ENCODE data around the gene JUN.
A peak's percentile ranks its signal among the peaks of the same experiment; 100 is the strongest.
"Not testable (repeated sequence)": the region's sequence is repeated elsewhere in the genome, so short reads cannot be mapped to it uniquely, and the experiment has no call there.

JUN gene

GRCh38 chr1:58805716-58806571, 22.1 kb upstream of the JUN start:
- DNase-seq = no peak

DNA sequence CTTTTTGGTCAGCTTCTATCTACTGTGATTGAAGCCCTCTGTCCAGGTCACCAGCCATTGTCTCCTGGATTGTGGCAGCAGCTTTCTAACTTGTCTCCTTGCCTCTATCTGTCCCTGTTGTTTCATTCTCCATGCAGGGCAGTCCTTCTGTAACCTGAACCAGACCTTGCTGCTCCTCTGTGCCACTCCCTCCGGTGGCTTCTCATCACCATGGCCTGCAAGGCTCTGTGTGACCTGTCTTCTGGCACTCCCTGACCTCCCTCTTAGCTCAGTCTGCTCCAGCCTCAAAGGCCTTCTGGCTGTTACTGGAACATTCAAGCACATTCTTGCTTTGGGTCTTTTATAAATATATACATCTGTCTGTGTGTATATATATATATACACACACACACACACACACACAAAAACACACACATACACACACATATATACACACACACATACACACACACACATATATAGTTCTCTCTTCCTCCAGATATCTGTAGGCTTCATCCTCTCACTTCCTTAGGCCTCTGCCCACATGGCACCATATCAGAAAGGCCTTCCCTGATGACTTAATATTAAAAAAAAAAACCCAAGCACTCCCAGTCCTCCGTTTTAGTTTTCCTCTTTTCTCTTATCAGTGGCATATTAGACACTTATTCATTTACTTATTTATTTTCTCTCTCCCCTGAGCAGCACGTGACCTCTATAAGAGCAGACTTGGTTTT, 21.2 kb upstream of the JUN start:
- DNase-seq = no peak

DNA sequence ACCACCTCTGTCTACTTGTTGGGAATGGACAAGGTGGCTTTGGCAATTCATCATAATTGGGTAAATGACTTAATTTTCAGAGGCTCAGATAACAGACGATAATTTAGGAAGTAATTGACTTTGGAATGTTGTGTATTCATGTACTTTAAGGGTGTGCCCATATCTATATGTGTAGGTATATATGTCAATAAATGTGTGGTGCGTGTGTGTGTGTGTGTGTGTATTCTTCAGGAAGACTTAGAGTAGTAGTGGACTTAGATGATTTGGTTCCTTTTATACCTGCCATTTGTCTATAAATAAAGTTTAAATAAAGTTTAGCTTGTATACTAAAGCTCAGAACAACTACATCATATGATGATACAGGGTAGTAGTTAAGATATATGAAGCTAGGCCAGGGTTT, 20.0 kb upstream of the JUN start:
- DNase-seq = no peak

DNA sequence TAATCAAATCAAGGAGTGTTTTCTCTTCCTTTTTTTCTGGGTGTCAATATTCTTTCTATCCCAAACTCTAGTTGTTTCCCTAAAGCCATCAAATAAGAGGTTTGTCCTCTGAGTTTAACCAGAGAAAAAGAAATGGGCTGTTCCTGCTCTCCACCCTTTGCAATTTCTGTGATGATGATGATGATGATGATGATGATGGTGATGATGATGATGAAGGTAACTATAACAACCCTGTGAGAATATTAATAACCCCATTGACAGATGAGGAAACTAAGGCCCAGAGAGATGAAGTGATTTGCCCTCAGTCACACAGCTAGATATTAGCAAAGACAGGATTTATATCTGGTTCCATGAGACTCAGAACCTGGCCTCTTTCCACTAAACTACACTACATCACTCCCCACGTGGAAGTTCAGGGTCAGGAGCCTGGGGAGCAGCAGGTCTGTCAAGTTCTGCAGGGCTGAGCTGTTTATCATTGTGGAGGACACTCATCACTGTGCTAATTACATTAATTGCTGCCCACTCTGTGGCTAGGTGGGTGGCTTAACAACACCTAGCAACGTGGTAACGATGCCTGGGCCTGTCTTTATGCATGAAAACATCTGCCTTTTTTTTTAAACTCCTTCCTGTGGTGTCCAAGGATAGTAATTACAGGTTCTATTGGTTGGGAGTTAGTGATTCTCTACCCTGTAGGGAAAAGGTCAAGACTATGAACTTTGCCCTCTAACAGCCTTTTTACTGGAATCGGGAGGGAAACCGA, 19.0 kb upstream of the JUN start:
- no peak for DNase-seq

DNA sequence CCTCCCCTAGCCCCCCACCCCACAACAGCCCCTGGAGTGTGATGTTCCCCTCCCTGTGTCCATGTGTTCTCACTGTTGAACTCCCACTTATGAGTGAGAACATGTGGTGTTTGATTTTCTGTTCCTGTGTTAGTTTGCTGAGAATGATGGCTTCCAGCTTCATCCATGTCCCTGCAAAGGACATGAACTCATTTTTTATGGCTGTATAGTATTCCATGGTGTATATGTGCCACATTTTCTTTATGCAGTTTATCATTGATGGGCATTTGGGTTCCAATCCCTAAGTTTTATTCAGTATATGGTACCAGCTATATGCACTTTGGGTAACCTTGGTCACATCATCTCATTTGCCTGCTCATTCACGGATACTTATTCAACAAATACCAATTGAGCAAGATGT, 17.4 kb upstream of the JUN start:
- DNase-seq = not testable (repeated sequence)

DNA sequence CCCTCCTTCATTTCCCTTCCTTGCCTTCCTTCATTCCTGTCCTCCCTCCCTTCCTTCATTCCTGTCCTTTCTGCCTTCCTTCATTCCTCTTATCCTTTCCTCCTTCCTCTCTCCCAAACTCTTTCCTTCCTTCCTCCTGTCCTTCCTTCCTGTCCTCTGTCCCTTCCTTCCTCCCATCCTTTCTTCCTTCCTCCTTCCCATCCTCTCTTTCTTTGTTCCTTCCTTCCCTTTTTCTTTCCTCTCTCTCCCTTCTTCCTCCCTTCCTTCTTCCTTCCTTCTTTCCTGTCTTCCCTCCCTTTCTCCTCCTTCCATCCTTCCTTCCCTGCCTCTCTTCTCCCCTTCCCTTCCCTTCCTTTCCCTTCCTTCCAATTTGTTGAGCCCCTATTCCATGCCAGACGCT, 15.8 kb upstream of the JUN start:
- no peak for DNase-seq

- no peak for DNase-seq
These were observed 15.1 kb upstream of the JUN start for GRCh38 chr1:58798910-58799442.

- no peak for DNase-seq
These were observed 12.6 kb upstream of the JUN start for GRCh38 chr1:58796416-58796815.

GRCh38 chr1:58794585-58794984, 10.7 kb upstream of the JUN start:
- DNase-seq = no peak

GRCh38 chr1:58792846-58793245, 9.0 kb upstream of the JUN start:
- no peak for DNase-seq

DNA sequence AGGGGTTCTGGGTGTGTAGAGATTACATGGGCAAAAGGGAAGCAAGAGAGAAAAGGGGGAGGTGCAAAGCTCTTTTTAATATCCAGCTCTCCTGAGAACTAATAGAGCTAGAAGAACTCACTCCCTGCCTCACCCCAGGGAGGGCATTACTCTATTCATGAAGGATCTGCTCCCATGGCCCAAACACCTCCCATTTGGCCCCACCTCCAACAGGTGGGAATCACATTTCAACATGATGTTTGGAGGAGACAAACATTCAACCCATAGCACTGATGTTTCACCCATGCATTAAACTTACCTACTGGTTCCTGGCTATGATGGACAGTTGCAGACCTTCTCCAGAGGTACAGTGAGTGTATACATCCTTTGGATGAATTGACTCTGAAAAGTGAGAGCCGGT, 7.3 kb upstream of the JUN start:
- DNase-seq = no peak

DNA sequence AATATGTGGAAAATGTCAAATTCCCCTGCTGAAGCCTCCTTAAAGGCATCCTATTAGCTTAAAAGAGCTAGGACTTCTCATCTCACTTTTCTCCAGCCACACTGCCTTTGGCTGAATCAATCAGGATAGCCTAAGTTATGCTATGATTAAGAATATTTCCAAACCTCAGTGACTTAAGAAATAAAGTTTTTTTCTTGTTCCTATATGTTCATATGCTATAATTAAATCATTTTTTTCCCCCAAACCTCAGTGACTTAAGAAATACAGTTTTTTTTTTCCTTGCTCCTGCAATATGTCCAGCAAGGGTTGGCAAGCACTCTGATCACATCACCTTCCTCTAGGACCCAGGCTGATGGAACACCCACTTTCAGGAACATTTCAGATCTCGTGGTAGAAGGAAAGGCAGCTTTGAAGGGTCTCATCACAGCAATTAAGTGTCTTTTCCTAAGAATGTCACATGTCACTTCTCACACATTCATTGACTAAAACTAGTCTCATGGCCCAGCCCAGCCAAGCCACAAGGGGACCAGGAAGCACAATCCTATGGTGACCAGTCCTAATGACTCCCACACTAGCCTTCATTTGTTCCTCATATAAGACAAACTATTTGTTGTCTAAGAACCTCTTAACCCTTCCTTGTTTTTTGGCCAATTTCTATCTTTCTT, 6.3 kb upstream of the JUN start:
- no peak for DNase-seq

DNA sequence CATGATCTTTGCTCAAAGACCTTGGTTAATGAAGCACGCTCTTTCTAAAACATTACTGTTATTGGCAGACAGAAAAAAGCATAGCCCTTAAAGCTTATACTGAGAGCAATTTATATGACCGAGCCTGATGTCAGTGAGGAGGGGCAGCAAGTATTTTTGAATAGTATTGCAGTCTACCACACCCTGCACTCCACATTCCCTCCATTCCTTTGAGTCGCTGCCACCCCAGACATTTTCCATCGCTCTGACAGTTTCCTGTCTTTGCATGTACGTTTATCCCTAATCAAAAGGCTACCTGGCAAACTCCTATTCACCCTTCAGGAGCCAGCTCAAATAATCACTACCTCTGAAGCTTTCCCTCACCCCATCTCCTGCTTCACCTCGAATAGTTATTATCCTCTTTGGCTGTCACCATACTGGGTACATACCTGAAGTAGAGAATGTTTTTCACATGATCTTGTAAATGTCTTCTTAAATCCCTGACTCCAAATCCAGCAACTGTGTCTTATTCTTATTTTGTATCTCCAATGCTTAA, 5.5 kb upstream of the JUN start:
- DNase-seq = no peak

- DNase-seq = no peak
These were observed 4.4 kb upstream of the JUN start for GRCh38 chr1:58788259-58788658.

- no peak for DNase-seq
These were observed 3.0 kb upstream of the JUN start for GRCh38 chr1:58786927-58787245.

DNA sequence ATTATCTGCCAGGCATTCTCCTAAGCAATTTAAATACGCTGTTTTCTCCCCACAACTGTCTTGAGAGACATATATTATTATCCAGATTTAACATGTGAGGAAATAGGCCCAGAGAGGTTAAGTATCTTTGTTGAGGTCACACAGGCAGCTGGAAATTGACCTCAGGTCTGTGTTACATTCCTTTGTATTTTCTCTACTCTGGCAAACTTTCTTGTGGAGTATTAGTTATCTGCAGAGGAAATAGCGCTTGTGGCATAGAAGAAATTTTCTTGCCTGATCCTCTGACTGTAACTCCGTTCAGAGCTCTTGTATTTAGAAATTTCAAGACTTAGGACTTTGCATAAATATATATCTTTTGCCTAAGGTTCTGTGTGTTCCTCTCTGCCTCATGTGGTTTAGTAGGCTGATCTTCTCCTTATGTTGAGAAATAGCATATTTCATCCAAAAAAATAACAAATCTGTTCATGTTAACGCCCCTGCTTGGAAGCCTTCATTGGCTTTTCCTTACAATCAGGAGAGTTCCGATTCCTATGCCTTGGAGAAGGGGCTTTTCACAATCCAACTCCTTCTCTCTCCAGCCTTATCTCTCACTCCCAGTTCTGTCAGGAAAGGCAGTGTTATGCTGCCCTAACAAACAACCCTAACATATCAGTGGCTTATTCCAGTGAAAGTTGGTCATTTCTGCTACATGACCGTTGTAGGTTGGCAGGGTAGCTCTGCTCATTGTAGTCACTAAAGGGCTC, 2.5 kb upstream of the JUN start:
- DNase-seq = no peak

- DNase-seq = peak; percentile 73
These were observed 1.7 kb upstream of the JUN start for GRCh38 chr1:58785442-58786058.

DNA sequence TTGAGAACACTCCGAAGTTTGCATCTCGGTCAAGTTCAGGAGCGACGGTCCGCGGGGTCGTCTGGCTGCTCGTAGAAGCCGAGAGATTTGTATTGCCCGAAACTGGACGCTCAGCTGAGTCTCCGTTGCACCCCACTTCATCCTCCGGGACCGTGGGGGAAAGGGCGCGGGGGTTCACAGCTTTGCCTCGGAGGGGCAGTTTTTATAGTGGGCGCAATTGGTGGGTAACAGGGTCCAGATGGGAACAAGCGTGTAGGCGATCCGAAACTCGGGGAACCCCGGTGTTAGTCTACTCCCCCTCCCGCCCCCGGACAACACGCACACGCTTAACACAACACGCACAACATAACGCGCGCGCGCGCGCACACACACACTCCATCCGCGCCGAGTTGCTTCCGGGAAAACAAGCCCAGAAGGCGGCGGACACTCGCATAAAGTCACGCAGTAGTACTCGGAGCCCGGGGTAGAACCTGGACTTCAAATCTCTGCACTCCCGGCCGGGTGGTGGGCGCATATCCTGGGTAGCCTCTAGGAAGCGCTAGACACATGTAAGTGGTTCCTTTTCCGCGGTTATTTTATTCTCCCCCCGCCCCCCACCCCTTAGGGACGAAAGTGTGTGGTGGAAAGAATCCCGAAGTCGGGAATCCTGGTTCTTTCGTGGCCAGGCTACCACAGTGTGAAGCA, 1.1 kb upstream of the JUN start:
- peak; percentile 68 for DNase-seq

- DNase-seq = no peak
These were observed 506 bp downstream of the JUN start for GRCh38 chr1:58783090-58783992.
